GM12892 (cell line): ENCODE data around the gene USP36.

Source experiments
- DNase-seq: peaks from one replicate; pipeline ENCODE4 v3.0.0; 2011; ENCODE audit not compliant: insufficient read length
- FAIRE-seq: peaks from 2 replicates; lab custom pipeline; 2011; peaks lifted over from hg19 to GRCh38; lab: Jason Lieb, UNC
- POLR2A ChIP-seq: IDR thresholded peaks from 2 replicates; pipeline ENCODE4 v1.6.1; 2011; ENCODE audit warnings: low read depth, low read length, control low read depth
- POLR2AphosphoS5 ChIP-seq: IDR thresholded peaks from 2 replicates; pipeline ENCODE4 v1.6.1; 2011; ENCODE audit warnings: low read depth, low read length, control low read depth
- TAF1 ChIP-seq: IDR thresholded peaks from 2 replicates; pipeline ENCODE4 v1.6.1; 2011; ENCODE audit warnings: low read depth, mild to moderate bottlenecking, control low read depth, low read length, borderline replicate concordance

Gene USP36

DNA sequence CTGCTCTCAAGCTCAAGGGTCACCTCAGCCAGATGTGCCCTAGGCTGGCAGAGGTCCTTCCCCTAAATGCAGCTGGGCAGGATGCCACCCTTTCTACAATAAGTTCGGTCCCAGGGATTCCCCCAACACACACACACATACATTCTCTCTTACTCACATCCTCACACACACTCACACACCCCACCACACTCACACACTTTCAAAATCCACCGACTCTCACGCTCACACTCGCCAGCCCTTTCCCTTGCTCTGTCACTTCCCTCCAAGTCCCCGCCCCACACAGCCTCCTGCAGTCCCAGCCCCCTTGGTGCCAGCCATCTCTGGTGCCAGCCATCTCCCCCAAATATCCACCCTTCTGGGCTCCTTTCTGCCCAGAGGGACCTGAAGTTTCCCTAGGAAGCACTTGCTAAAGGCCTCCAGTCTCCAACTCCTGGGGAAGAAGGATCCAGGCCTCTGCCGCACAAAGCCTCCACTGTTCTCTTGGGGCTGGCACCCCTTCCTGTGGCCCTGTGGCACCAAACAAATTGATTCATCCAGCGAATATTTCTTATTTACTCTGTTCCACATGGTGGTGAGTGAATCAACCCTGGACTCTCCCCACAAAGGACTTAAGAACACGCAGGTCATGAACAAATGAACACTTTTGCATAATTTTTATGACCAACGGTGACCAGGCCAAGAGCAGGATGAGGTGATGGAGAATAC lies 3.8 kb upstream of the USP36 start:
- TF ChIP-seq POLR2A: no peak
- TF ChIP-seq TAF1: no peak
- TF ChIP-seq POLR2AphosphoS5: no peak
- no peak for FAIRE-seq
- no peak for DNase-seq

- TF ChIP-seq POLR2A (no peak), POLR2AphosphoS5 (no peak), TAF1 (no peak)
- peak; percentile 52 for DNase-seq
- no peak for FAIRE-seq
Measured at GRCh38 chr17:78842881-78843565, 2.4 kb upstream of the USP36 start.

- no peak; the same call in 1 of the 2 replicates for TF ChIP-seq POLR2AphosphoS5
- TF ChIP-seq TAF1: no peak
- TF ChIP-seq POLR2A: no peak; the same call in 1 of the 2 replicates
- DNase-seq (no peak), FAIRE-seq (no peak)
Measured at GRCh38 chr17:78840530-78840779, 159 bp downstream of the USP36 start.

DNA sequence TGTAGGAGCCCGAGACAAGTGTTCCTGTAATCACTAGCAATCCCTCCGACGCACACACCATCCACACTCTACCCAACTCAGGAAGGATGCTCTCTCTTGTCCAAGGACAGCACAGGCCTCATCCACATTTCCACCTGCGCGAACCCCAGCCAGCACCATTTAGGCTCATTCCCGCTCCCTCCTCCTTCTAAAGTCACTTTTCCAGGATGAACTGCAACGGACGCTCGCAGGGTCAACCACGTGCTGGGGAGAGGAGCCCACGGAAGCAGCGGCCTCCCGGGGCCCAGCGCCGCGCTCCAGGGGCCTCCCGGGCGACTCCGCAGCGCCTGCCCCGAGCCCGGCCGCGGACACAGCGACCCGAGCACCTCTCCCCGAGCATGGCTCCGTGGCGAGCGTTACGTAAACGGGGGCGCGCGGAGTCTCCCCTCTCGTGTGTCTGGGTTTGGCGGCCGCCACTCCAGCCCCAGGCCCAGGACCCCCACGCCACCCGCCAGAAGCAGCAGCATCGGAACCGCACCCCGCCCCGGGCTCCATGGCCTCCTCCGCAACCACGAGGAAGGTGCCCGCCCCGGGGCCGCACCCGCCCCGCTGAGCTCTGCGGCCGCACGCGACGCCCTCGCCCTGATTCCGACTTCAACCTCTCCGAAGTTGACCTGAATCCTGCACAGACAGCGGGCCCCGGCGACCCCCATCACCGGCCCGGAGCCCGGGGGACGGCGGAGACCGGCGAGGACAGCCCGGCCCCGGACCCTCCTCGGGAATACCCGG lies 668 bp downstream of the USP36 start:
- TF ChIP-seq TAF1 (0 out of 2 replicates have a peak, but pooled peaks have one; percentile 23), POLR2AphosphoS5 (peak; percentile 64; the same call in 1 of the 2 replicates), POLR2A (peak; percentile 45; the same call in 1 of the 2 replicates)

DNA sequence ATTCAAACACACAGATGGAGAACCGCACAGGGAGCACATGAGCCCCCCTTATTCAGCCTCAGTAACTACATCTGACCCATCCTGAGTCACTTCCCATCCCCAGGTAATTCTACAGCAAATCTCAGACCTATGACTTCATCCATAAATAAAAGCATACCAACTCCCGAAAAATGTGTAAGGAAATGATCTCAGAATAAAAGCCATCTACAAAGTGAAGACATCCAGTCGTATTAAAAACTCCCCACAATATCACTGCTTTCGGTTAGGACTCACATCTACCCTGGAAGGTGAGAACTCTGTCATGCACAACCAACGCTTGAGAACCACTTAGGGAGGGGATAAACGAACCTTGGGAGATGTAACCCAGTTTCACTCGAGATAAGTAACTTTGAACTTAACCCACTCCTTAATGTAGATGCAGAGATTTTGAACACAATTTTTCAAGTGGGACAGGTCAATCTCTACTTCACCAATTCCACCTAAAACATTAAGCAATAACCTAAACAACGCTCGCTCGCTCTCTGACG lies 1.3 kb downstream of the USP36 start:
- no peak for FAIRE-seq
- no peak for DNase-seq
- TF ChIP-seq TAF1: no peak
- no peak for TF ChIP-seq POLR2A
- no peak for TF ChIP-seq POLR2AphosphoS5

More for the DNA sequence above, 668 bp downstream of the USP36 start:
- peak; percentile 51 for DNase-seq
- FAIRE-seq: peak; percentile 36

DNA sequence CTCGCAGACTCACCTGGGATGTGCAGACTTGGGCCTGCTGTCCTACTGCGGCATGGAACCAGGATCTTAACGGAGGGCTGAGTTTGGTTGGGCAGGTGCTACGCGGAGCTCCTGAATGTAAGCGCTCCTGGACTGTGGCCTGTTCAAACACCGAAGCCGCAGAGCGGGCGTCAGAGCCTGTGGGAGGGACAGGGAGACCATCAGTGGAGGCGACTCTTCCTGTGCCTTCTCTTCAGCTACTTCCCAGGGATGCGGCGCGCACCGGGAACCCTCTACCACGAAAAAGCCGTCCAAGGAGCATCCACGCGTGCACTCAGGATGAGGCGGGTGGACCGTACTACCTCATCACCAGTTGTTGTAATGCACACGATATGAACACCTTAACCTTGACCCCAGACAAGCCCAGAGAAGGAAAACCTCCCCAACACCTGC lies 2.0 kb downstream of the USP36 start:
- TF ChIP-seq POLR2A (no peak), TAF1 (no peak), POLR2AphosphoS5 (no peak)
- DNase-seq (no peak), FAIRE-seq (no peak)

GRCh38 chr17:78836420-78837021 lies 4.1 kb downstream of the USP36 start:
- no peak for DNase-seq
- TF ChIP-seq POLR2AphosphoS5 (no peak), TAF1 (no peak), POLR2A (no peak)
- no peak for FAIRE-seq

- TF ChIP-seq TAF1: no peak
- no peak for TF ChIP-seq POLR2A
- TF ChIP-seq POLR2AphosphoS5: no peak
- DNase-seq: no peak
- no peak for FAIRE-seq
Measured at GRCh38 chr17:78834571-78834970, 6.0 kb downstream of the USP36 start.

GRCh38 chr17:78832541-78832810 lies 8.1 kb downstream of the USP36 start:
- no peak for DNase-seq
- TF ChIP-seq POLR2A (no peak), POLR2AphosphoS5 (no peak), TAF1 (no peak)
- FAIRE-seq: no peak

- FAIRE-seq (no peak), DNase-seq (no peak)
- no peak for TF ChIP-seq POLR2A
- TF ChIP-seq POLR2AphosphoS5: no peak
- TF ChIP-seq TAF1: no peak
Measured at GRCh38 chr17:78831688-78832540, 8.7 kb downstream of the USP36 start.
